ENCODE measurements around the gene SCARB1.
A peak's percentile ranks its signal among the peaks of the same experiment; 100 is the strongest.

The SCARB1 gene

GRCh38 chr12:124769881-124770512 lies 93.7 kb downstream of the SCARB1 start:
- DNase-seq: no peak

GRCh38 chr12:124769163-124769530 lies 94.5 kb downstream of the SCARB1 start:
- no peak for DNase-seq

GRCh38 chr12:124768452-124769162 lies 95.1 kb downstream of the SCARB1 start:
- no peak for DNase-seq

GRCh38 chr12:124767066-124767821 lies 96.4 kb downstream of the SCARB1 start:
- no peak for DNase-seq

- no peak for DNase-seq
Observed at GRCh38 chr12:124766727-124767065, 97.0 kb downstream of the SCARB1 start.

GRCh38 chr12:124765581-124766489 lies 97.8 kb downstream of the SCARB1 start:
- DNase-seq: no peak

GRCh38 chr12:124764870-124765580 lies 98.6 kb downstream of the SCARB1 start:
- DNase-seq: no peak

GRCh38 chr12:124764451-124764850 lies 99.2 kb downstream of the SCARB1 start:
- no peak for DNase-seq

- DNase-seq: no peak
Observed at GRCh38 chr12:124763594-124763979, 100.1 kb downstream of the SCARB1 start.

- DNase-seq: no peak
Observed at GRCh38 chr12:124762791-124763593, 100.7 kb downstream of the SCARB1 start.

GRCh38 chr12:124762384-124762783 lies 101.3 kb downstream of the SCARB1 start:
- no peak for DNase-seq

- DNase-seq: no peak
Observed at GRCh38 chr12:124761871-124762270, 101.8 kb downstream of the SCARB1 start.

GRCh38 chr12:124761056-124761455 lies 102.6 kb downstream of the SCARB1 start:
- no peak for DNase-seq

- DNase-seq: no peak
Observed at GRCh38 chr12:124760560-124760959, 103.1 kb downstream of the SCARB1 start.

- no peak for DNase-seq
Observed at GRCh38 chr12:124759841-124760503, 103.7 kb downstream of the SCARB1 start.

GRCh38 chr12:124758266-124759220 lies 105.1 kb downstream of the SCARB1 start:
- peak; percentile 83 for DNase-seq

- no peak for DNase-seq
Observed at GRCh38 chr12:124757329-124757728, 106.3 kb downstream of the SCARB1 start.

GRCh38 chr12:124756760-124757159 lies 106.9 kb downstream of the SCARB1 start:
- DNase-seq: no peak

GRCh38 chr12:124756166-124756565 lies 107.5 kb downstream of the SCARB1 start:
- DNase-seq: no peak

GRCh38 chr12:124755801-124756148 lies 107.9 kb downstream of the SCARB1 start:
- DNase-seq: no peak
